ENCODE data around the gene ZNF142.

The ZNF142 gene

DNA sequence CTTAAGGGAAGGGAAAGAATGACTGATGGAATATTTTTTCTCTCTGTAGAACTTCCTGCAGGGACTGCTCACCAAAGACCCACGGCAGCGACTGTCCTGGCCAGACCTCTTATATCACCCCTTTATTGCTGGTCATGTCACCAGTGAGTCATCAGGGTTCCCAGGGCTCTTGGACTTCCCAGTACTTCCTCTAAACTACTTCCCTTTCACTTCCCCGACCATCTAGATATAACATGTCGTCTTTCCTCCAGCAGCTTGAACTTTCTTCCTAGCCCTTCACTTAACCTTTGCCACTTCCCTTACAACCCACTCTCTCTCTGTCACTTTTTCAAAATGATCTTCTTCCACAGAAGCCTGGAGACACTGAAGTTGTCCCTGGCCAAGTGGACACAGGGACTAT lies 19.7 kb upstream of the ZNF142 start:
- H3K9ac ChIP-seq (ENCODE audit: low read length in 2 of 2), result no peak overlapping the region
- no peaks in the 10 kb centered on the region for H3K4me1 ChIP-seq (ENCODE audit: control insufficient read depth, insufficient read depth, low read length)
- H3K27ac ChIP-seq (ENCODE audit: low read length), result no peak overlapping the region
- H3K36me3 ChIP-seq (ENCODE audit: control insufficient read depth in 2 of 2, insufficient read depth in 2 of 2, low read length in 2 of 2), result peaks cover 0 to 23% of the 10 kb centered on the region in 2 donors
- H3K4me3 ChIP-seq (ENCODE audit: low read length in 2 of 2), result no peak overlapping the region
- H3K27me3 ChIP-seq (ENCODE audit: control insufficient read depth in 1 of 2, insufficient read depth in 2 of 2, low read length in 2 of 2), result no peaks in the 10 kb centered on the region
- no peaks in the 10 kb centered on the region for H3K9me3 ChIP-seq (ENCODE audit: control insufficient read depth in 2 of 2, low read length in 2 of 2)

DNA sequence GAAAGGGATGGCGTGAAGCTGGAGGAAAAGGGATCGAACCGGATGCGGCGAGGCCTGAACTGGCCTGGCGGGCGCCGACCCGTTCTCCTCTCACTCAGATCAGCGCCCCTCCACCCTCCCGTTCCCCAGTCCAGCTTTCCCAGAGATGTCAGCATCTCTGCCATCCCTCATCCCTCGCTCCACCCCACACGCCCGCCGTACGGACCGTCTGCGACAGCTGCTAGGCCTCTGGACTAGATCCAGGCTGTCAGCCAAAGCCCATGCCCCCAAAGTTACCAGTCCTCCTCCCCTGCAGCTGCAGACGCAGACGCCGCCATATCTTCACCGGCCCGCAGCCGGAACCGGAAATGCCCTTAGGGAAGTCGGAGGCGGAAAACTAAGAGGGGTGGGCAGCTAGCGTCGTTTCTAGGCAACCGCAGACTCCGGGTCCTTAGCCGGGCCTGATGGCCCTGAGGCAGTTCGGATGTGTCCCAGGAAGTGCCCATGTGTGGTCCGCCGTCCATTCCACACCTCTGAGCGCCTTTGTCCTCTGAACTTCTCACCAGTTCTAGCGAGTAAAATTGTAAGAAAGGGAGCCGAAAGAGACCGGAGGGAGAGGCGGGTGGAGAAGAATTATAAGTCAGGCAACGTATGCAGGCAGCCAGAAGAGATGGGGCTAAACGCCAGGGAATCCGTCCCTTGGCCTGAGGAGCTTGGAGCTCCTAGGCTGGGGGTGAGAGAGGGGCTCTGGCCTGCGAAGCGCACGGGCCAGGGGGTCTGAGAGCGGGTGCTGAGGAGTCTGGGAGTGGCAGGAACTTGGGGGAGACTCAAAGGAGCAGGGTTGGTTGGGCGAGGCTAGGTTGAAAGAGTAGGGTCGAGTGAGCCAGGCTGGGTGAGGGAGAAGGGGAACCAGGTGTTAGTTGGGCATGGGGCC lies 12.5 kb upstream of the ZNF142 start, which contains the start of the genes RNF25 and STK36:
Gene RNF25 (minus strand): TSS at position 349 of the 913 bp plus-strand sequence. CDS start 32 bp downstream, at position 317.
Gene STK36 (plus strand): TSS at position 433 of the 913 bp plus-strand sequence. CDS start 744 bp downstream, outside the sequence.
- peak within 1 kb of the TSS; percentile 79 for H3K27ac ChIP-seq (ENCODE audit: low read length)
- H3K27me3 ChIP-seq (ENCODE audit: control insufficient read depth in 1 of 2, insufficient read depth in 2 of 2, low read length in 2 of 2), result no peaks in the 10 kb centered on the region
- no peaks in the 10 kb centered on the region for H3K9me3 ChIP-seq (ENCODE audit: control insufficient read depth in 2 of 2, low read length in 2 of 2)
- H3K4me3 ChIP-seq (ENCODE audit: low read length in 2 of 2), result peak within 1 kb of the TSS; percentile 93 to 96
- H3K4me1 ChIP-seq (ENCODE audit: control insufficient read depth, insufficient read depth, low read length), result peaks cover 18% of the 10 kb centered on the region
- peaks cover 5 to 20% of the 10 kb centered on the region in 2 donors for H3K36me3 ChIP-seq (ENCODE audit: control insufficient read depth in 2 of 2, insufficient read depth in 2 of 2, low read length in 2 of 2)
- peak within 1 kb of the TSS; percentile 87 to 89 for H3K9ac ChIP-seq (ENCODE audit: low read length in 2 of 2)

DNA sequence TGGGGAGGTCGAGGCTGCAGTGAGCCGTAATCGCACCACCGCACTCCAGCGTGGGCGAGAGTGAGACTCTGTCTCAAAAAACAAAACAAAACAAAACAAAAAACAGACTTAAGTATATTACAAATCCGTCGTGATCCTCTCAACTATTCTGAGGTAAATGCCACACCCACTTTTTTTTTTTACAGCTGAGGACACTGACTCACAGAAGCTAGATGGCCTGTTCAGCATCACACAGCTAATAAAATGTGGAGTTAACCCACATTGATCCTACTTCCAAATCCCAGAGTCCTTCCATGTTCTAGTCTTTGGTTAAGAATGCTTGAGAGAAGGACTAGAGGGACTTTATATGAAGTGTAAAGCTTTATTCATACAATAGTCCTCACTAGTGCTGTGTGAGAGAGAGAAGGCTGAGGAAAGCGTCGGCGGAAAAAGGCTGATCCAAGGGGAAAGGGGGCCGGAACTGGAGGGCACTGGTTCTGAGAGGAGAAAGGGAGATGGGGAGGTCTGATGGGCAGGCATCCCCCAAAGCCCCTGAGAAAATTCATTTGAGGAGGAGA lies 11.8 kb upstream of the ZNF142 start:
- H3K4me1 ChIP-seq (ENCODE audit: control insufficient read depth, insufficient read depth, low read length), result peaks cover 18% of the 10 kb centered on the region
- peak overlapping the region; percentile 93 to 96 for H3K4me3 ChIP-seq (ENCODE audit: low read length in 2 of 2)
- H3K27ac ChIP-seq (ENCODE audit: low read length), result peak overlapping the region; percentile 79
- peaks cover 5 to 24% of the 10 kb centered on the region in 2 donors for H3K36me3 ChIP-seq (ENCODE audit: control insufficient read depth in 2 of 2, insufficient read depth in 2 of 2, low read length in 2 of 2)
- no peaks in the 10 kb centered on the region for H3K9me3 ChIP-seq (ENCODE audit: control insufficient read depth in 2 of 2, low read length in 2 of 2)
- peak overlapping the region; percentile 87 to 89 for H3K9ac ChIP-seq (ENCODE audit: low read length in 2 of 2)
- no peaks in the 10 kb centered on the region for H3K27me3 ChIP-seq (ENCODE audit: control insufficient read depth in 1 of 2, insufficient read depth in 2 of 2, low read length in 2 of 2)

DNA sequence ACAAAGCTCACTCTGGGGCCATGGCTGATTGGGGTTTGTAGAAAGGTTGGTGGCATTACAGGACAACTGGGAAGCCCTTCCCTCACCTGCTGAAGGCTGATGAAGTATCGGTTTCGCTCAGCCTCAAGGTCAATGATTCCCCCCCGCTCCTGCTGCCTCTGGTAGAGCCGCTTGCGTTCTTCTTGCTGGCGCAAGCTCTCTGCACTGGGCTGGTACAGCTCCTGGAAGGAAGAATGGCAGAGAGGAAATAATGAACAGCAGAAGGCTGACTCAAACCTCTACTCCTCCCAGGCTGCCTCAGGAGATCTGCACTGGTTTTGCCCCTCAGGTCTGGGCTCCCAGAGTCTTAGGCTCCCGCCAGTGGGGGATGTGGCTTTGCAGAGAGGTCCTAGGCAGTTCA lies 5.2 kb upstream of the ZNF142 start:
- Histone ChIP-seq H3K27me3 (ENCODE audit: control insufficient read depth in 1 of 2, insufficient read depth in 2 of 2, low read length in 2 of 2) (no peaks in the 10 kb centered on the region), H3K9ac (ENCODE audit: low read length in 2 of 2) (no peak overlapping the region), H3K9me3 (ENCODE audit: control insufficient read depth in 2 of 2, low read length in 2 of 2) (no peaks in the 10 kb centered on the region), H3K4me1 (ENCODE audit: control insufficient read depth, insufficient read depth, low read length) (peaks cover 11% of the 10 kb centered on the region), H3K4me3 (ENCODE audit: low read length in 2 of 2) (no peak overlapping the region), H3K27ac (ENCODE audit: low read length) (no peak overlapping the region), H3K36me3 (ENCODE audit: control insufficient read depth in 2 of 2, insufficient read depth in 2 of 2, low read length in 2 of 2) (peaks cover 46 to 59% of the 10 kb centered on the region in 2 donors)

DNA sequence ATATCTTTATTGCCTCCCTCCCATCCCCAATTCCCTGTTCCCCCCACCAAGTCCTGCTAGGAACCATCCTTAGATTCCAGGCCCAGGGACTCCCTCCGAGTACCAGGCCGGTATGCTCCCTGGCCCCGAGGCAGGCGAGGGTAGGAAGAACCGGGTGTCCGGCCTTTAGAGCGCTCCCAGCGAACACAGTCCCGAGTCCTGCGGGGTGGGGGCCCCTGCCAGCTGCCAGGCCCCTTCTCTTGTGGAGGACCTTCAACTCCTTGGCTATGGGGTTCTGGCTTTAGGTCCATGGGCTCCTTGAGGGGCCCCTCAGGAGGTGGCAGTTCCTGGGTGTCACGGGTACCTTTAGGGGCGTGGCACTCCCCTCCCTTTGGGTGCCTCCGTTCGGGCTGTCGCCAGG lies 4.5 kb upstream of the ZNF142 start:
- no peaks in the 10 kb centered on the region for H3K27me3 ChIP-seq (ENCODE audit: control insufficient read depth in 1 of 2, insufficient read depth in 2 of 2, low read length in 2 of 2)
- no peak overlapping the region for H3K4me3 ChIP-seq (ENCODE audit: low read length in 2 of 2)
- no peak overlapping the region for H3K27ac ChIP-seq (ENCODE audit: low read length)
- peaks cover 46 to 59% of the 10 kb centered on the region in 2 donors for H3K36me3 ChIP-seq (ENCODE audit: control insufficient read depth in 2 of 2, insufficient read depth in 2 of 2, low read length in 2 of 2)
- peaks cover 14% of the 10 kb centered on the region for H3K4me1 ChIP-seq (ENCODE audit: control insufficient read depth, insufficient read depth, low read length)
- no peaks in the 10 kb centered on the region for H3K9me3 ChIP-seq (ENCODE audit: control insufficient read depth in 2 of 2, low read length in 2 of 2)
- no peak overlapping the region for H3K9ac ChIP-seq (ENCODE audit: low read length in 2 of 2)

DNA sequence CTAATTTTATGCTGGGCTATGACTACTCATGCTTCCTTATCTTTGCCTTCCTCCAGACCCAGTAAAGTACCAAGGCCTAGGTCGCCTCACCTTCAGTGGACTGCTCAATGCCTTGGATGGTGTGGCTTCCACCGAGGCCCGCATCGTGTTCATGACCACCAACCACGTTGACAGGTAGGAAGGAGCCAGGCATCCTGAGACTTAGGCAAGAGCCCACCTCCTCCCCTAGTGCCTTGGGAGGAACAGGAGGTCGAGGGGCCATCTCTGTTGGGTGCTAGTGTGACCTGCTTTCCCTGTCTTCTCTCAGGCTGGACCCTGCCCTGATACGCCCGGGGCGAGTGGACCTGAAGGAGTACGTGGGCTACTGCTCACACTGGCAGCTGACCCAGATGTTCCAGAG lies 3.4 kb upstream of the ZNF142 start:
- Histone ChIP-seq H3K27me3 (ENCODE audit: control insufficient read depth in 1 of 2, insufficient read depth in 2 of 2, low read length in 2 of 2) (no peaks in the 10 kb centered on the region), H3K4me3 (ENCODE audit: low read length in 2 of 2) (no peak overlapping the region), H3K9ac (ENCODE audit: low read length in 2 of 2) (no peak overlapping the region), H3K4me1 (ENCODE audit: control insufficient read depth, insufficient read depth, low read length) (peaks cover 21% of the 10 kb centered on the region), H3K27ac (ENCODE audit: low read length) (no peak overlapping the region), H3K9me3 (ENCODE audit: control insufficient read depth in 2 of 2, low read length in 2 of 2) (no peaks in the 10 kb centered on the region), H3K36me3 (ENCODE audit: control insufficient read depth in 2 of 2, insufficient read depth in 2 of 2, low read length in 2 of 2) (peaks cover 45 to 51% of the 10 kb centered on the region in 2 donors)

DNA sequence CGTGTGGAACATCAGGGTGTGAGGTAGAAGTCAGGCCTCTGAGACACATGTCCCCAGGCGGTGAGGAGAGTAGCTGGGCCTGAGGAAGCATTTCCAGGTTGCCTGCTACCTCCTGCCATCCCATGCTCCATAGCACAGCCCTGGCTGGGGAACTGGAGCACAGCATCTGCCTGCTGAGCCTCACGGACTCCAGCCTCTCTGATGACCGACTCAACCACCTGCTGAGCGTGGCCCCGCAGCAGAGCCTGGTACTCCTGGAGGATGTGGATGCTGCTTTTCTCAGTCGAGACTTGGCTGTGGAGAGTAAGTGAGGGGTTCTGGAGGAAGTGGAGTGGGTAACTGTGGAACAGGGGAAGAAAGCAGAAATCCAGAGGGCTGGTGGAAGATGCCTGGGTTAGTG lies 3.0 kb upstream of the ZNF142 start:
- no peaks in the 10 kb centered on the region for H3K9me3 ChIP-seq (ENCODE audit: control insufficient read depth in 2 of 2, low read length in 2 of 2)
- peaks cover 41 to 46% of the 10 kb centered on the region in 2 donors for H3K36me3 ChIP-seq (ENCODE audit: control insufficient read depth in 2 of 2, insufficient read depth in 2 of 2, low read length in 2 of 2)
- H3K4me3 ChIP-seq (ENCODE audit: low read length in 2 of 2), result no peak overlapping the region
- peaks cover 21% of the 10 kb centered on the region for H3K4me1 ChIP-seq (ENCODE audit: control insufficient read depth, insufficient read depth, low read length)
- no peak overlapping the region for H3K9ac ChIP-seq (ENCODE audit: low read length in 2 of 2)
- H3K27me3 ChIP-seq (ENCODE audit: control insufficient read depth in 1 of 2, insufficient read depth in 2 of 2, low read length in 2 of 2), result no peaks in the 10 kb centered on the region
- H3K27ac ChIP-seq (ENCODE audit: low read length), result no peak overlapping the region

DNA sequence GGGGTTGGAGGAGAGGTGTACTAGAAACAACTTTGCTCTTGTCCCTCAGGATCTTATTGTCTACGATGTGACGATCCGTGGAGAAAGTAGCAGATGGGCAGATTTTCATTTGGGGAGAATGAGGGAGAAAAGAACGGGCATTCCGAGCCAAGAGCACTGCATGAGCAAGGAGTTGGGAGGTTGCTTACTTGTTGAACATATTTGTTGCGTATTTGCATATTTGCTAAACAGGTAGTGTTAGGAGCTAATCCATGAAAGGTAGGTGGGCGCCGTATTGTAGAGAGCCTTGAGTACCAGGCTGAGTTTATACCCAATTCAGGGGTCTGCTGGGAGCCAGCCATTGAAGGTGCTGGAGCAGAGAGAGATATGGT lies 550 bp upstream of the ZNF142 start:
- Histone ChIP-seq H3K4me3 (ENCODE audit: low read length in 2 of 2) (peak overlapping the region; percentile 91 to 94), H3K9ac (ENCODE audit: low read length in 2 of 2) (peak overlapping the region; percentile 80 to 82), H3K27me3 (ENCODE audit: control insufficient read depth in 1 of 2, insufficient read depth in 2 of 2, low read length in 2 of 2) (no peaks in the 10 kb centered on the region), H3K9me3 (ENCODE audit: control insufficient read depth in 2 of 2, low read length in 2 of 2) (no peaks in the 10 kb centered on the region), H3K27ac (ENCODE audit: low read length) (peak overlapping the region; percentile 53), H3K36me3 (ENCODE audit: control insufficient read depth in 2 of 2, insufficient read depth in 2 of 2, low read length in 2 of 2) (peaks cover 43 to 48% of the 10 kb centered on the region in 2 donors), H3K4me1 (ENCODE audit: control insufficient read depth, insufficient read depth, low read length) (peaks cover 21% of the 10 kb centered on the region)

DNA sequence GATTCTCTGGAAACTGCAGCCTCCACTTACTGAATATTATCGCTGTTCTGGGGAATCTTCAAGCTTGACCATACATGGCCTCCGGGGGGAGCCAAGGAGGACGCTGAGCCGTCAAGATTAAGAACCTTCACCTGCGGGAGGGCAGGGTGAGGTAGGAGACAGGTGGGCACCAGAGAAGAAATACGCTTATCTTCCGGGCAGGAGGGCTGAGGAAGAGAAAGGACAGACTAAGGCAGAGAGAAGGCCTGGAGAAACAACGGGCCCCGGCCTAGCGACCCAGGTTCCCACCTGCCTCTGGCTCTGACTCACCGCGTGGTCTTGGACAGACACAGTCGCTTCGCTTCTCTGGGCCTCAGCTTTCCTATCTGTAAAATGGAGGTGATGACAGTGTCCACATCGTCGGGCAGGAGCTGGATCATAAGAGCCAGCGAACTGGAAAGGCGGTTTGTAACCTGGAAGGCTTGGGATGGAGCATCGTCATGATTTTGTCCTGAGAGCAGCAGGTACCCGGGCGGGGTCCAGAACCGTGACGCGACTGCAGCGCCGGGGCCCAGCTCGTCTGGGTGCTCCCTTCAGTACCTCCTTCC lies 659 bp downstream of the ZNF142 start:
- Histone ChIP-seq H3K4me3 (ENCODE audit: low read length in 2 of 2) (peak overlapping the region; percentile 91 to 94), H3K9me3 (ENCODE audit: control insufficient read depth in 2 of 2, low read length in 2 of 2) (no peaks in the 10 kb centered on the region), H3K27me3 (ENCODE audit: control insufficient read depth in 1 of 2, insufficient read depth in 2 of 2, low read length in 2 of 2) (no peaks in the 10 kb centered on the region), H3K9ac (ENCODE audit: low read length in 2 of 2) (peak overlapping the region; percentile 81 to 82), H3K36me3 (ENCODE audit: control insufficient read depth in 2 of 2, insufficient read depth in 2 of 2, low read length in 2 of 2) (peaks cover 31 to 39% of the 10 kb centered on the region in 2 donors), H3K4me1 (ENCODE audit: control insufficient read depth, insufficient read depth, low read length) (peaks cover 21% of the 10 kb centered on the region), H3K27ac (ENCODE audit: low read length) (peak overlapping the region; percentile 53)

DNA sequence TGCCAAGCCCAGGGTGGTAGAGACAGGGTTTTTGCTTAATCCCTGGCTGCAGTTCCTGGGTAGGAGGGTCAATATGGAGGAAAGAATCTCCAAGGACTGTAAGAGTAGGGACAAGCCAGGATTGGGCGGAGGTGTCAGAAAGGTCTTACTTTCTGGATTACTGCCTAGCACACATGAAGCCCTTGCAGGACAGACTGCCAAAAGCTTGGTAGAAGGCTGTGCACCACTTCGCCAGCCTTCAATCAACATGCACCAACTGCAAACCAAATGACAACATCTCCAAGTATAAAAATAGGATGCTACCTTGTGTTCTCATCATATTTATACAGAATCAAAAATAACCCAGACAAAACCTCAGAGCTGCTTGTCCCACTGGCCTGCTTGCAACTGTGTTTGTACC lies 3.7 kb downstream of the ZNF142 start:
- Histone ChIP-seq H3K9me3 (ENCODE audit: control insufficient read depth in 2 of 2, low read length in 2 of 2) (no peaks in the 10 kb centered on the region), H3K27ac (ENCODE audit: low read length) (no peak overlapping the region), H3K4me1 (ENCODE audit: control insufficient read depth, insufficient read depth, low read length) (peaks cover 21% of the 10 kb centered on the region), H3K36me3 (ENCODE audit: control insufficient read depth in 2 of 2, insufficient read depth in 2 of 2, low read length in 2 of 2) (peaks cover 19 to 29% of the 10 kb centered on the region in 2 donors), H3K9ac (ENCODE audit: low read length in 2 of 2) (no peak overlapping the region), H3K4me3 (ENCODE audit: low read length in 2 of 2) (no peak overlapping the region), H3K27me3 (ENCODE audit: control insufficient read depth in 1 of 2, insufficient read depth in 2 of 2, low read length in 2 of 2) (no peaks in the 10 kb centered on the region)
